NB4 (cell line): ENCODE data around the gene OXNAD1.

ENCODE experiments used
- CTCF ChIP-seq: IDR thresholded peaks from one replicate; pipeline ENCODE4 v1.5.1; 2012; ENCODE audit warnings: low read depth, low read length
- MYC ChIP-seq: IDR thresholded peaks from 2 replicates; pipeline ENCODE4 v1.6.1; 2011; ENCODE audit warnings: low read depth, low read length
- POLR2A ChIP-seq: IDR thresholded peaks from 2 replicates; pipeline ENCODE4 v1.6.1; 2011; ENCODE audit warnings: mild to moderate bottlenecking; ENCODE audit not compliant: insufficient read length; ENCODE audit errors: extremely low read depth

- TF ChIP-seq CTCF (no peak), POLR2A (no peak), MYC (no peak)
Observed at GRCh38 chr3:16251316-16252085, 13.5 kb upstream of the OXNAD1 start.
